IPS DF 4.7 (cell line): ENCODE data around the gene GSN.

Source experiments
- DNase-seq: peaks from one replicate; pipeline ENCODE4 v3.0.0-alpha.2; 2013; ENCODE audit warnings: low spot score; ENCODE audit errors: extremely low read depth

Gene GSN

GRCh38 chr9:121350036-121350435 is 82.1 kb downstream of the GSN start:
- DNase-seq = no peak

GRCh38 chr9:121350993-121351561 is 83.1 kb downstream of the GSN start:
- no peak for DNase-seq

GRCh38 chr9:121353241-121354061 is 85.5 kb downstream of the GSN start:
- DNase-seq = no peak

- no peak for DNase-seq
Observed at GRCh38 chr9:121354141-121354540, 86.2 kb downstream of the GSN start.

- DNase-seq = no peak
Observed at GRCh38 chr9:121354762-121355161, 86.8 kb downstream of the GSN start.

GRCh38 chr9:121357011-121357410 is 89.0 kb downstream of the GSN start:
- DNase-seq = no peak

GRCh38 chr9:121358751-121359150 is 90.8 kb downstream of the GSN start:
- no peak for DNase-seq

GRCh38 chr9:121359351-121360294 is 91.7 kb downstream of the GSN start:
- no peak for DNase-seq

GRCh38 chr9:121360601-121361374 is 92.8 kb downstream of the GSN start:
- DNase-seq = no peak

GRCh38 chr9:121362813-121363621 is 95.1 kb downstream of the GSN start:
- DNase-seq = no peak

GRCh38 chr9:121363622-121363961 is 95.6 kb downstream of the GSN start:
- no peak for DNase-seq

- DNase-seq = no peak
Observed at GRCh38 chr9:121364077-121364476, 96.1 kb downstream of the GSN start.

GRCh38 chr9:121364886-121365285 is 96.9 kb downstream of the GSN start:
- no peak for DNase-seq

- no peak for DNase-seq
Observed at GRCh38 chr9:121365564-121365963, 97.6 kb downstream of the GSN start.

- DNase-seq = no peak
Observed at GRCh38 chr9:121366611-121367192, 98.7 kb downstream of the GSN start.

GRCh38 chr9:121367306-121368137 is 99.6 kb downstream of the GSN start:
- no peak for DNase-seq

GRCh38 chr9:121368138-121368522 is 100.2 kb downstream of the GSN start:
- no peak for DNase-seq

- DNase-seq = no peak
Observed at GRCh38 chr9:121368745-121369144, 100.8 kb downstream of the GSN start.

GRCh38 chr9:121369595-121370265 is 101.8 kb downstream of the GSN start, which contains the start of gene STOM:
Gene STOM, minus strand, starts transcription at chr9:121370250. Its CDS starts 63 bp downstream, at chr9:121370187.
- DNase-seq = no peak
